ENCODE measurements around the gene OSTF1.

- TF ChIP-seq CTCF (conservative IDR thresholded peaks at IDR 0.05) (no peak), EZH2 (IDR thresholded peaks at IDR 0.05; ENCODE audit: low read depth) (no peak)
Observed at GRCh38 chr9:75104607-75105006, 16.3 kb downstream of the OSTF1 start.
